H1 (cell line): Measurements from ENCODE around the gene ANKRD12. TPM values are rescaled to one million over a fixed set of nuclear protein-coding genes. Genes with fewer than 3 reads are reported as not detected.

ENCODE experiments used
- CHD7 ChIP-seq: fragments of 300-600 bp; sonication (generic); IDR thresholded peaks from 2 replicates; pipeline ENCODE4 v1.7.1; 2012; ENCODE audit warnings: low read length, moderate library complexity, mild to moderate bottlenecking, inconsistent platforms; ENCODE audit not compliant: insufficient replicate concordance
- EGR1 ChIP-seq: IDR thresholded peaks from 2 replicates; pipeline ENCODE4 v1.6.1; 2011; ENCODE audit warnings: low read depth, low read length, borderline replicate concordance
- MAFK ChIP-seq: IDR thresholded peaks from 2 replicates; pipeline ENCODE4 v1.6.1; 2012; ENCODE audit warnings: low read depth, mild to moderate bottlenecking, improper control_type of control experiment, low read length
- POLR2AphosphoS5 ChIP-seq: IDR thresholded peaks from 2 replicates; pipeline ENCODE4 v1.6.1; 2011; ENCODE audit warnings: low read depth, low read length
- RAD21 ChIP-seq, 2 experiments: IDR thresholded peaks in 1 of 2; conservative IDR thresholded peaks in 1 of 2; 2 replicates each; pipeline ENCODE4 v1.6.1; 2011; ENCODE audit warnings: low read depth in 2 of 2, low read length in 2 of 2, improper control_type of control experiment in 1 of 2, inconsistent platforms in 1 of 2, mild to moderate bottlenecking in 1 of 2, moderate library complexity in 1 of 2
- SRF ChIP-seq: IDR thresholded peaks from 2 replicates; pipeline ENCODE4 v1.6.1; 2011; ENCODE audit warnings: mild to moderate bottlenecking, low read depth, low read length, moderate library complexity
- YY1 ChIP-seq: IDR thresholded peaks from 2 replicates; pipeline ENCODE4 v1.6.1; 2011; ENCODE audit warnings: low read depth, mild to moderate bottlenecking, low read length
- polyA plus RNA-seq, 7 experiments: library from polyadenylated mRNA; depleted of rRNA in 3 of 7; stranded (reverse) in 5 of 7; unstranded in 2 of 7; fragments of >200 nt in 5 of 7; fragments of 200-250 nt in 2 of 7; gene quantifications; 1 replicate in 5 of 7; 2 replicates in 1 of 7; 4 replicates in 1 of 7; pipeline versions ENCODE4 v1.2.1 to v1.2.3, GENCODE V29; 2011 to 2013; ENCODE audit warnings: missing spikeins in 2 of 7, mixed read lengths in 2 of 7
- total RNA-seq: library from RNA; stranded (reverse); fragmentation: NEBNext Ultra II Directional; extraction: Animal tissue kit (Norgen Biotek cat#: 25700); gene quantifications from 2 replicates; pipeline ENCODE4 v1.2.1, GENCODE V29; 2021

Gene ANKRD12
- total and polyA plus RNA-seq, 2 of the 8 experiments (the other 6 are each of a cell fraction or from before 2014, with no cell fraction given): 2.6 to 37.9 TPM

- no peak for TF ChIP-seq CHD7
- no peak for TF ChIP-seq EGR1
- TF ChIP-seq YY1: no peak
- TF ChIP-seq MAFK: no peak
- no peak for TF ChIP-seq SRF
- no peak for TF ChIP-seq POLR2AphosphoS5
- TF ChIP-seq RAD21 (IDR thresholded peaks at IDR 0.05 in 1 of 2, conservative IDR thresholded peaks at IDR 0.05 in 1 of 2; ENCODE audit: low read depth in 2 of 2, low read length in 2 of 2): no peak
- TF ChIP-seq, all 59 proteins: peak for 0
These were observed 44.7 kb downstream of the ANKRD12 start (continued) for GRCh38 chr18:9181275-9181674.
